Neural cell (in vitro differentiated cells): ENCODE data around the gene SDK1. TPM values are rescaled to one million over a fixed set of nuclear protein-coding genes. Genes with fewer than 3 reads are reported as not detected.

ENCODE experiments used
- H2AFZ ChIP-seq: fragments of 200-600, 300-800 bp; sonication (generic), shearing (Covaris generic); 2 replicates; pipeline ENCODE4 v1.6.0; 2014; ENCODE audit warnings: low read depth, mild to moderate bottlenecking, antibody characterized with exemption, low read length, moderate library complexity
- H3F3A ChIP-seq: fragments of 200-600 bp; shearing (Covaris generic); 2 replicates; pipeline ENCODE4 v1.6.1; 2016; ENCODE audit warnings: mild to moderate bottlenecking, moderate library complexity, mixed read lengths, antibody characterized with exemption, low read length; ENCODE audit not compliant: insufficient read depth, poor library complexity, severe bottlenecking
- H3K27ac ChIP-seq: fragments of 200-600, 300-800 bp; sonication (generic), shearing (Covaris generic); 2 replicates; pipeline ENCODE4 v1.5.1; 2014; ENCODE audit warnings: mild to moderate bottlenecking, low read length, moderate library complexity
- H3K27me3 ChIP-seq: fragments of 300-800, 200-600 bp; sonication (generic), shearing (Covaris generic); 2 replicates; pipeline ENCODE4 v1.6.0; 2014; ENCODE audit warnings: mild to moderate bottlenecking, low read depth, low read length, moderate library complexity; ENCODE audit not compliant: insufficient read depth
- H3K36me3 ChIP-seq: fragments of 300-800, 200-600 bp; sonication (generic), shearing (Covaris generic); 2 replicates; pipeline ENCODE4 v1.5.1; 2014; ENCODE audit warnings: mild to moderate bottlenecking, antibody characterized with exemption, low read length, moderate library complexity; ENCODE audit not compliant: insufficient read depth
- H3K4me2 ChIP-seq: fragments of 300-800, 200-600 bp; sonication (generic), shearing (Covaris generic); 2 replicates; pipeline ENCODE4 v1.6.0; 2014; ENCODE audit warnings: mild to moderate bottlenecking, low read length
- H3K4me3 ChIP-seq: fragments of 300-800, 200-600 bp; sonication (generic), shearing (Covaris generic); 2 replicates; pipeline ENCODE4 v1.5.1; 2014; ENCODE audit warnings: mild to moderate bottlenecking, low read length, moderate library complexity
- H3K79me2 ChIP-seq: fragments of 200-600 bp; shearing (Covaris generic); replicated peaks from 2 replicates; pipeline ENCODE4 v1.6.0; 2014; ENCODE audit warnings: mild to moderate bottlenecking, low read length, moderate library complexity; ENCODE audit not compliant: insufficient read depth
- H3K9ac ChIP-seq: fragments of 300-800, 200-600 bp; sonication (generic), shearing (Covaris generic); 2 replicates; pipeline ENCODE4 v1.6.1; 2016; ENCODE audit warnings: mild to moderate bottlenecking, low read length, mixed read lengths
- H3K9me2 ChIP-seq: fragments of 200-600 bp; shearing (Covaris generic); 2 replicates; pipeline ENCODE4 v1.6.1; 2016; ENCODE audit warnings: mild to moderate bottlenecking, low read length, mixed read lengths; ENCODE audit not compliant: insufficient read depth
- H3K9me3 ChIP-seq: fragments of 200-600, 300-800 bp; sonication (generic), shearing (Covaris generic); 2 replicates; pipeline ENCODE4 v1.6.1; 2016; ENCODE audit warnings: mild to moderate bottlenecking, mixed run types, low read length, moderate library complexity, mixed read lengths
- H4K20me1 ChIP-seq: fragments of 200-600 bp; shearing (Covaris generic); 2 replicates; pipeline ENCODE4 v1.6.1; 2016; ENCODE audit warnings: mild to moderate bottlenecking, mixed run types; ENCODE audit not compliant: insufficient read depth
- CTCF ChIP-seq: fragments of 450-650 bp; IDR thresholded peaks from 2 replicates; pipeline ENCODE4 v1.5.1; 2014; ENCODE audit warnings: antibody characterized with exemption, mild to moderate bottlenecking, moderate library complexity; ENCODE audit not compliant: poor library complexity, severe bottlenecking
- EP300 ChIP-seq: fragments of 450-650 bp; conservative IDR thresholded peaks from 2 replicates; pipeline ENCODE4 v1.6.1; 2014; ENCODE audit warnings: antibody characterized with exemption, mild to moderate bottlenecking, moderate library complexity; ENCODE audit not compliant: poor library complexity, severe bottlenecking
- EZH2 ChIP-seq: fragments of 200-600, 300-800 bp; shearing (Covaris generic), sonication (generic); IDR thresholded peaks from 2 replicates; pipeline ENCODE4 v1.6.1; 2014; ENCODE audit warnings: antibody characterized with exemption, low read length, borderline replicate concordance, mild to moderate bottlenecking; ENCODE audit not compliant: insufficient read depth, poor library complexity, severe bottlenecking
- MXI1 ChIP-seq: fragments of 450-650 bp; conservative IDR thresholded peaks from 2 replicates; pipeline ENCODE4 v1.6.1; 2014; ENCODE audit warnings: antibody characterized with exemption, mild to moderate bottlenecking; ENCODE audit not compliant: poor library complexity, severe bottlenecking
- POLR2AphosphoS5 ChIP-seq: IDR thresholded peaks from 2 replicates; pipeline ENCODE4 v1.6.1; 2012
- REST ChIP-seq: IDR thresholded peaks from 2 replicates; pipeline ENCODE4 v1.6.1; 2012; ENCODE audit warnings: borderline replicate concordance
- TAF1 ChIP-seq: IDR thresholded peaks from 2 replicates; pipeline ENCODE4 v1.6.1; 2012; ENCODE audit warnings: low read depth
- polyA plus RNA-seq: library from polyadenylated mRNA; depleted of rRNA; stranded (reverse); fragments of >200 nt; gene quantifications from 2 replicates; pipeline ENCODE4 v1.2.3, GENCODE V29; 2014

The SDK1 gene
- polyA plus RNA-seq, 1 donor from 2014 or later: 2.7 TPM

- Histone ChIP-seq H4K20me1 (no peaks in the 10 kb centered on the region), H3K9me2 (no peaks in the 10 kb centered on the region), H2AFZ (no peak overlapping the region), H3K9me3 (peaks cover 4% of the 10 kb centered on the region), H3F3A (no peaks in the 10 kb centered on the region), H3K27me3 (no peaks in the 10 kb centered on the region), H3K79me2 (no peaks in the 10 kb centered on the region), H3K27ac (no peak overlapping the region), H3K4me3 (no peak overlapping the region), H3K36me3 (no peaks in the 10 kb centered on the region), H3K4me2 (no peak overlapping the region), H3K9ac (no peak overlapping the region)
- no peak for TF ChIP-seq EP300
- TF ChIP-seq REST: no peak
- TF ChIP-seq POLR2AphosphoS5: no peak
Observed at GRCh38 chr7:3867863-3868262, 566.8 kb downstream of the SDK1 start.

- Histone ChIP-seq H4K20me1 (no peaks in the 10 kb centered on the region), H3F3A (no peaks in the 10 kb centered on the region), H3K4me3 (no peak overlapping the region), H3K27me3 (no peaks in the 10 kb centered on the region), H2AFZ (no peak overlapping the region), H3K27ac (no peak overlapping the region), H3K9me3 (no peaks in the 10 kb centered on the region), H3K36me3 (no peaks in the 10 kb centered on the region), H3K9me2 (no peaks in the 10 kb centered on the region), H3K4me2 (no peak overlapping the region), H3K79me2 (no peaks in the 10 kb centered on the region), H3K9ac (no peak overlapping the region)
- TF ChIP-seq EZH2 (no peak), REST (no peak), CTCF (no peak), MXI1 (no peak), TAF1 (no peak), POLR2AphosphoS5 (no peak)
Observed at GRCh38 chr7:3879355-3880075, 578.5 kb downstream of the SDK1 start.
